Mesothelial cell of epicardium (in vitro differentiated cells): ENCODE results near the gene MRPL39. TPM values are rescaled to one million over a fixed set of nuclear protein-coding genes. Genes with fewer than 3 reads are reported as not detected.

Source experiments
- DNase-seq, 2 experiments: peaks; one replicate each; pipeline ENCODE4 v3.0.0; 2021; ENCODE audit warnings: low spot score in 2 of 2; ENCODE audit not compliant: unreplicated experiment in 2 of 2
- H3K27ac Mint-ChIP-seq: 2 replicates; pipeline ENCODE4 v1.8.0; 2021; ENCODE audit warnings: mixed read lengths
- H3K27me3 Mint-ChIP-seq: 2 replicates; pipeline ENCODE4 v1.8.0; 2021; ENCODE audit warnings: low read depth, mixed read lengths
- H3K36me3 Mint-ChIP-seq: 2 replicates; pipeline ENCODE4 v1.8.0; 2021; ENCODE audit warnings: mixed read lengths
- H3K4me1 Mint-ChIP-seq: 2 replicates; pipeline ENCODE4 v1.8.0; 2021; ENCODE audit warnings: mixed read lengths
- H3K4me3 Mint-ChIP-seq: 2 replicates; pipeline ENCODE4 v1.8.0; 2021; ENCODE audit warnings: mild to moderate bottlenecking, moderate library complexity, mixed read lengths
- H3K9me3 Mint-ChIP-seq: 2 replicates; pipeline ENCODE4 v1.8.0; 2021; ENCODE audit warnings: mixed read lengths
- total RNA-seq: library from RNA; stranded (reverse); gene quantifications from 3 replicates; pipeline ENCODE4 v1.2.1, GENCODE V29; 2021
- TF ChIP-seq, protein P1 (sequence below): fragments of 200-600 bp; sonication (generic); IDR thresholded peaks from one replicate; pipeline ENCODE4 v1.5.0; 2021; ENCODE audit warnings: antibody characterized with exemption; ENCODE audit not compliant: unreplicated experiment

MRPL39 gene
- total RNA-seq, 1 donor from 2014 or later: 26.4 TPM

DNA sequence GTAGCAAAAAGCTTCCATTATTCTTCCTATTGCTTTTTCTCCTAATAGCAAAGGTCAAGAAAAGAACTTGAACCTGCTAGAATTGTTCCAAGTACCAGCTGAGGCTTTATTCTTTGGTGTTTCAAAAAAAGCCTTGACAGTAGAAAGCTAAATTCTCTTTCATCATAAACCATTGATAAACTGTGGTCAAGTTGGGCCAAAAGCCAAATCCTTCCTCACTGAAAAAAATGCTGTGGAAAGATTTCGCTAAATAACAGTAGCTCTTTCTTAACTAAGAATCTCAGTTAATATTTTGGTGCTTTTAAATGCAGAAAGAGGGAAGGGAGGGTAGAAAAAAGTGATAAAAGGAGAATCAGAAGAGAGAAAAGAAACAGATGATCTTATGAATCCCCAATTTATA is 17.8 kb upstream of the MRPL39 start:
- Mint-ChIP-seq H3K4me3 (no peak overlapping the region), H3K27ac (no peak overlapping the region), H3K4me1 (peaks cover 8% of the 10 kb centered on the region), H3K27me3 (no peaks in the 10 kb centered on the region), H3K9me3 (no peaks in the 10 kb centered on the region), H3K36me3 (no peaks in the 10 kb centered on the region)
- no peak for DNase-seq
- TF ChIP-seq, protein P1, sequence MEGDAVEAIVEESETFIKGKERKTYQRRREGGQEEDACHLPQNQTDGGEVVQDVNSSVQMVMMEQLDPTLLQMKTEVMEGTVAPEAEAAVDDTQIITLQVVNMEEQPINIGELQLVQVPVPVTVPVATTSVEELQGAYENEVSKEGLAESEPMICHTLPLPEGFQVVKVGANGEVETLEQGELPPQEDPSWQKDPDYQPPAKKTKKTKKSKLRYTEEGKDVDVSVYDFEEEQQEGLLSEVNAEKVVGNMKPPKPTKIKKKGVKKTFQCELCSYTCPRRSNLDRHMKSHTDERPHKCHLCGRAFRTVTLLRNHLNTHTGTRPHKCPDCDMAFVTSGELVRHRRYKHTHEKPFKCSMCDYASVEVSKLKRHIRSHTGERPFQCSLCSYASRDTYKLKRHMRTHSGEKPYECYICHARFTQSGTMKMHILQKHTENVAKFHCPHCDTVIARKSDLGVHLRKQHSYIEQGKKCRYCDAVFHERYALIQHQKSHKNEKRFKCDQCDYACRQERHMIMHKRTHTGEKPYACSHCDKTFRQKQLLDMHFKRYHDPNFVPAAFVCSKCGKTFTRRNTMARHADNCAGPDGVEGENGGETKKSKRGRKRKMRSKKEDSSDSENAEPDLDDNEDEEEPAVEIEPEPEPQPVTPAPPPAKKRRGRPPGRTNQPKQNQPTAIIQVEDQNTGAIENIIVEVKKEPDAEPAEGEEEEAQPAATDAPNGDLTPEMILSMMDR: no peak

DNA sequence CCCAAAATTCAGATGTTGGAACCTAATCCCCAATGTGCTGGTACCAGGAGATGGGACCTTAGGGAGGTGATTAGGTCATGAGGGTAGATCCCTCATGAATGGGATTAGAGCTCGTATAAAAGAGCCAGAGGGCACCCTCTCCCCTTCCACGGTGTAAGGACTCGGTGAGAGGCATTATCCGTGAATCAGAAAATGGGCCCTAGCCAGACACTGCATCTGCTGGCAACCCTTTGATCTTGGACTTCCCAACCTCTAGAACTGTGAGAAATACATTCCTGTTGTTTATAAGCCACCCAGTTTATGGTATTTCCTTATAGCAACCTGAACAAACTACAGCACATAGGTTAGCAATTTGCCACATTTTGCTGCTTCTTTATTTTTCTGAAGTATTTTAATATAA is 17.2 kb upstream of the MRPL39 start:
- no peak overlapping the region for H3K4me3 Mint-ChIP-seq
- no peaks in the 10 kb centered on the region for H3K27me3 Mint-ChIP-seq
- H3K27ac Mint-ChIP-seq: no peak overlapping the region
- TF ChIP-seq, protein P1: no peak
- peaks cover 8% of the 10 kb centered on the region for H3K4me1 Mint-ChIP-seq
- DNase-seq: no peak
- H3K9me3 Mint-ChIP-seq: no peaks in the 10 kb centered on the region
- no peaks in the 10 kb centered on the region for H3K36me3 Mint-ChIP-seq

DNA sequence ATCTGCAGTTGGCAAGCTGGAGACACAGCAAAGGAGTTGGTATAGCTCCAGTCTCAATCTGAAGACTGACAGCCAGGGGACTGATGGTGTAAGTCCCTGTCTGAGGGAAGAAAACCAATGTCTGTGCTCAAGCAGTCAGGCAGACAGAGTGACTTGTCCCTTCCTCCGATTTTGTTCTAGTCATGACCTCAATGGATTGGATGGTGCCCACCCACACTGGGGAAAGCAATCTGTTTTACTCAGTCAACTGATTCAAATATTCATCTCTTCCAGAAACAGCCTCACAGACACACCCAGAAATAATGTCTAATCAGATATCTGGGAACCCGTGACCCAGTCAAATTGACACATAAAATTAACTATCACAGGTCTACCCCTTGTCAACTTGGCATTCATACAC is 11.9 kb upstream of the MRPL39 start:
- Mint-ChIP-seq H3K27ac (no peak overlapping the region), H3K27me3 (peaks cover 24% of the 10 kb centered on the region), H3K4me1 (no peaks in the 10 kb centered on the region), H3K4me3 (no peak overlapping the region), H3K36me3 (no peaks in the 10 kb centered on the region), H3K9me3 (no peaks in the 10 kb centered on the region)
- TF ChIP-seq, protein P1: no peak
- no peak for DNase-seq

DNA sequence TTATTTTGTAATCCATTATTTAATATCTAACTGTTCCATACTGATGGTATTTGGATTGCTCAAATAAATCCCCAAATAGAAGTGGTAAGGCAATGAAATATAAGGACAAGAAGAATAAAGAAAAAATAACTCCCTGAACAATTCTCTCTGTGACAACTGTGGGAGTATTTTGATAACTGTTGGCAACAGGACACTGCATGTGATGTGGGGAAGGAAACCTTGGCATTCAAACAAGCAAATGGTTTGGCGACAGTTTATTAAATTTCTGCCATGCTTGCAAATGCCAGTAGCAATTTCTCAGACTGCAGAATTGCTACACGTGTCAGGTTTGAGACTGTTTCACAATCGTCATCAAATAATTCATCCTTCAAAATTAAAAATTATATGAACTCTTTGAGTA is 8.6 kb upstream of the MRPL39 start:
- Mint-ChIP-seq H3K4me3 (no peak overlapping the region), H3K36me3 (no peaks in the 10 kb centered on the region), H3K27me3 (peaks cover 24% of the 10 kb centered on the region), H3K9me3 (no peaks in the 10 kb centered on the region), H3K4me1 (no peaks in the 10 kb centered on the region), H3K27ac (no peak overlapping the region)
- DNase-seq: no peak
- TF ChIP-seq, protein P1: no peak

DNA sequence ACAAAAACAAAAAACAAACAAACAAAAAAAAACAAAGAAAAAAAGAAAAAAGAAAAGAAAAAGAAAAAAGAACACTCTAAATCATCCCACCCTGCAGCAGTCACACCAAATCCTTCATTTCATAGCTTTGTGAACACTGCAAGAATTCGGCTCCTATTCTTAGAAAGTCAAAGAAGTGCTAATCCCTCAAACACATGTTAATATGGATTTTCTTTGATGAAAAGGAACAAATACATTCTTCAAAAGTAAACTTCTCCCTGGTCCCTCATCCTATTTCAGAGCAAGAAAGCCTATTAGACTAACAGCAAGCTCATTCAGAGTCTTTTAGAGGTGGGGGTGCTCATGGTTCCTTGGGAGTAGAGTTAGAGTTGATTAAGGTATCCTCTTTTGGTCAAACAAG is 7.2 kb upstream of the MRPL39 start:
- Mint-ChIP-seq H3K36me3 (no peaks in the 10 kb centered on the region), H3K27ac (no peak overlapping the region), H3K4me3 (no peak overlapping the region), H3K27me3 (peaks cover 24% of the 10 kb centered on the region), H3K4me1 (no peaks in the 10 kb centered on the region), H3K9me3 (no peaks in the 10 kb centered on the region)
- TF ChIP-seq, protein P1: no peak
- DNase-seq: no peak
